ENCODE results near the gene ARHGAP25.

DNA sequence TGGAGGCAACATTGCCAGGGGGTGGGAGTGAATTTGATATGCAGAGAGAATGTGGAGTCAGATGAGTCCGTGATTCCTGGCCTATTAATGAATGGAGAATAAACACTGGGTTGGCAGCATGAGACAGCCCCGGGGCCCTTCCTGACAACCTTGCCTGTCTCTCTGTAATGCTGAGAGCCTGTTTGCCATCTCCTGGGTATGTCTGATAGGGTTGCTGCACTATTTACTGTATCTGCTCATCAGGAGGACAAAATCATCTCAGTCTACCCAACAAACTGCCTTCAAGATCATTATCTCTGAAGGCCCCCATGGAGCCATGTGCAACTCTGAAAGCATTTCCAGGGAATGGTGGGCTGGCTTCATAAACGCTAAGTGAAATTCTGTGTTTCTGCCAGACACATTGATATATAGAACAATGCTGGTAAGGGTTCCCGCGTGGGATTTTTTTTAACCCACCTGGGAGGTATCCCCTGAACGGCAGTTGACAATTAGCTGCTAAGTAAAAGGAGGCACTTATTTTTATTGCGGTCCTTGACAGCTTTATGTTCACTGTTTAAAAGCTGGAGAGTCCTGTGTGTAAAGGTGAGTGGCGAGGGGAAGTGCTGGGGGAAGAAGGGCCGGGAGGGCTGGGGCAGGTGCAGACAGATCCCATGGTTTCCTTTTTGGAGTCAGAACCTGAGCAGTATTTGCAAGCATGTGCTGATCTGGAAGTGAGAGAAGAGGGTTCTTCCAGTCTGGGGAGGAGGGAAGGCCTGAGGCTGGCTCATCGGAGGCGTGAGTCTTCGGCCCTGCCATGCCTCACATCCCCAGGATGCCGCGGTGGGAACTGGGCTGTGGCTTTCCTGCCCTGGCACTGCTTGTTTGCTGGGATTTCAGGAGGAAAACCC lies 64.8 kb downstream of the ARHGAP25 start:
- TF ChIP-seq GATA2 (IDR thresholded peaks at IDR 0.05; ENCODE audit: low read depth, low read length), result peak; percentile 100
- TF ChIP-seq GATA3 (IDR thresholded peaks at IDR 0.05; ENCODE audit: low read depth, low read length), result peak; percentile 100

All from SH-SY5Y (cell line).